ENCODE results near the gene MORN1.

DNA sequence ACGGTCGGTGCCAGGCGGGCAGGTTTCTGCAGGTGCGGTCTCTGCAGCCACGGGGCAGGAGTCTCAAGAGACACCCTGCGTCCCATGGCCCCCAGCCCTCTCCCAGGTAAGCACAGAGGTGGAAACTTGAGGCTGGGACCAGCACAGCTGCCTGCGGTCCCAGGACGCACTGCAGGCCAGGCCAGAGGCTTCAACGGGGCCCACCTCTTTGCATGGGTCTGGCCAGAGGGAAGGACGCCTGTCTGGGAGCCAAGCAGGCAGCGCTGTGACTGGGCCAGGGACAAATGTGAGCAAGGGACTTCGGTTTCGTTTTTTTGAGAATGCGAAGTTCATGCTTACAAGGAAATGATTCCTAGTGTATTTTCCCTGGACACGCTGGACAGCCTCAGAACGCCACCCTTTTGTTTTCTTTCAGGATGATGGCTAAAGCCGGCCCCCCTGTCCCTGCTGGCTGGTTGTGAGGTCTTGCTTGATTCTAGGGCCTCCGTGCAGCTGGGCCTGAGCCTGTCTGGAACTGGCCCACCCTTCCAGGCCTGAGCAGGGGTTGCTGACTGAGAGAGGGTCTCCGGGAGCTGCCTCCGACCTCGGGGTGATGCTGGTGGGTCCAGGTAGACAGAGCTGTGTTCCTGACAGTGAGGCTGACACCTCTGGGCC, 38.3 kb downstream of the MORN1 start:
- TF ChIP-seq POLR2A (IDR thresholded peaks at IDR 0.05; ENCODE audit: low read depth, low read length) = no peak
- no peak for TF ChIP-seq POLR2AphosphoS5 (IDR thresholded peaks at IDR 0.05; ENCODE audit: low read depth, low read length)
- no peak for TF ChIP-seq SPI1 (IDR thresholded peaks at IDR 0.05; ENCODE audit: low read depth, low read length)

Data from GM12891 (cell line).